Activated CD8-positive, alpha-beta memory T cell treated with anti-CD3 and anti-CD28 coated beads for 48 hours (primary cell): Measurements from ENCODE around the gene DYNLT2.

Experiments used
- DNase-seq, 3 experiments: peaks; one replicate each; pipeline ENCODE4 v3.0.0-alpha.2; 2020; ENCODE audit warnings: low read depth in 2 of 3, low spot score in 2 of 3

Gene DYNLT2, protein sequence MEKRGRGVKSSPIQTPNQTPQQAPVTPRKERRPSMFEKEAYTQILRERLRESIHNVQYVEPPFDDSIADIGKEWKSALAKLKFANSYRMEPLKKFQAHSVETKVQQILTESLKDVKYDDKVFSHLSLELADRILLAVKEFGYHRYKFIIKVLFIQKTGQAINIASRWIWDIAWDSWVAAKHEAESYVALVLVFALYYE

GRCh38 chr6:169751242-169752073 is at the start of gene DYNLT2, which contains the start of gene ERMARD:
TSS of gene DYNLT2 (minus strand) at chr6:169751572. CDS start at chr6:169751458, 114 bp downstream.
TSS of gene ERMARD (plus strand) at chr6:169751622. CDS start at chr6:169751658, 36 bp downstream.
- peak; percentile 88 to 94 (median 92) for DNase-seq

DNA sequence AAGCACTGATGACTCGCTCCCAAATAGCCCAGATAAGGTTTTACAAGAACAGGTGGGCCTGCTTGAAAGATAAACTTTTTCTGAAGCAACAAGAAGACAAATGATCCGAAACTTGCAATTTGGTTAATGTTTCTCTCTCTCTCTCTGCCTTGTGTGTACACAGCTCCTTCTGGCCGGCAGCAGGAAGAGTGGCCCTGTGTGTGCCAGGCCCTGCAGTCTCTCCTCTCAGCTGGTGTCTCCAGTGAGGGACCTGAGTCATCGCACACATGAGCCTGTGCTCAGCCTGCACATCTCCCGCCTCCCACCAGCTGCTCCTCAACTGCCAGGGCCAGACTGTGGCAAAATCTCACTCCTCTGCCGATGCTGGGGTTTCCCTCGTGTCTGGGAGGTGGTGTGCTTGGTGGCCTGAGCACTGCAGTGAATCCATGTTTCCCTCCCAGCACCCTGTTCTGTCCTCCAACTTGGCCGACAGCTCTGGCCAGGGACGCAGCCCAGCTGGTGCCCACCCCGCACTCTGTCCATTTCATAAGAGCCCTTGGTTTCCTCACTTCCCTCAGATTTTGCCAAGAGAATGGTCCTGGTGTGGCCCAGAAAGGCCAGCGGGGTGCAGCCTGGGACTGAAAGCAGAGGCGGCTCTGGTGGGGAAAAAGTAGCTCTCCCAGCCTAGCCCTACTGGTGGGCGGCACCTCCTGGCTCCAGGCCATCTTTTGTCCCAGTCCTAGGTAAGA is 49.5 kb upstream of the DYNLT2 start:
- no peak for DNase-seq

DNA sequence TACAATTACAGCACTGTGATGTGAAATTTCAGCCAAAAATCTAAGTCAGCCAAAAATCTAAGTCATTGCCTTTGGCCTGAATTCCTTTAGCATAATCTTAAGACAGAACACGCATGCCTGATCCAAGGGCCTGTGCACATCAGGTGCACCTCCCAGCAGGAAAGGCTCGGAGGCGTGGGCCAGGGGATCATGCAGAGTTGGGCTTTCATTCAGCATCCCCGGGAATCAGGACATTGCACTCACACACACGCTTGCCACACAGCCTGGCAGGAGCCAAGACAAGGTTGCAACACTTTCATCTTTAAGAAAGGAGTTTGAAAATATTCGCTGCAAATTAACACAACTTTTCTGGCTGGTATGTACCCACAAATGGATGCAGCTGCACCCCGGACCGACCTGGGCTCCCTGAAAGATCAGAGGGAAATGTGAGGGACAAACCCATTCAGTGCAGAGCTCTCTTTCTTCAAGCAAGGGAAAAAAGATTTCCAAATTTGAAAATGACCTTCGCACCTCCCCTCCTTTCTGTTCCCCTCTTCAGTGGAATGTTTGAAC is 48.8 kb upstream of the DYNLT2 start:
- no peak for DNase-seq

DNA sequence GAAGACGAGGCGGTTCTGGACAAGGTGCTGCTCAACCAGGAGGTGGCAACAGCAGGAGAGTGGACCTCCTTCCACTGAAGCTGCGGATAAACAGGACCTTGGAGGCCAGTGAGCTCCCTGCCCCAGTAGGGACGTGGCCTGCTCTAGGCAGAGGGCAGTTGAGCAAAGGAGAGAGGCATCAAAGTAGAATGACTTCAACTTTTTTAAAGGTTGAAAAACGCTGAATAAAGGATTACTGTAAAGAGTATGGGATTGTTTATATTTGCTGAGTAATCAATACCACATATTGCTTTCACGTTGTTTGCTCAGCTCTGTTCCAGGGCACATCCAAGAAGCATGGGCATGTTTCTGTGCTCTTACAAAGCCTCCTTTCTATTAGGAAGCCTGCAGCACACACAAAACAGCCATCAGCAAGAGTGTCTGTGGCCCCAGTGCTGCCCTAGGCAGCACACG is 48.1 kb upstream of the DYNLT2 start:
- no peak for DNase-seq

- DNase-seq = no peak
Measured at GRCh38 chr6:169798764-169799473, 47.5 kb upstream of the DYNLT2 start.

DNA sequence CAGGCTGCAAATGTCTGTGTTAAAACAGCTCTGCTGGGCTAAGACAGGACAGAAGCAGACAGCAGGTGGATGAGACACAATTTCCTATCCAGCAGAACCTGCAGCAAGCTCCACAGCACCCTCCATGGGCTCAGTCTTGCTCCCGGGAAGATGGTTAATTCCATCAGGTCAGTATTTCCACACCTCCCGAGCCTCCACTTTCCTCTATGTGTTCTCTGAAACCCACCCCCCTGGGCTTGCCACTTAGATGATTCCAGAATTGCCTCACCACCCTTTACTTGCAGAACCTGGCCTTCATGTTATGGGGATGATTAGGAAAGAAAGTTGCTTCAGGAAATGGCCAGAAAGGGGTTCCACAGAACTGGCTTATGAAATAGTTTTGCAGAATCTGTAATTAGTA is 43.8 kb upstream of the DYNLT2 start:
- DNase-seq = no peak

DNA sequence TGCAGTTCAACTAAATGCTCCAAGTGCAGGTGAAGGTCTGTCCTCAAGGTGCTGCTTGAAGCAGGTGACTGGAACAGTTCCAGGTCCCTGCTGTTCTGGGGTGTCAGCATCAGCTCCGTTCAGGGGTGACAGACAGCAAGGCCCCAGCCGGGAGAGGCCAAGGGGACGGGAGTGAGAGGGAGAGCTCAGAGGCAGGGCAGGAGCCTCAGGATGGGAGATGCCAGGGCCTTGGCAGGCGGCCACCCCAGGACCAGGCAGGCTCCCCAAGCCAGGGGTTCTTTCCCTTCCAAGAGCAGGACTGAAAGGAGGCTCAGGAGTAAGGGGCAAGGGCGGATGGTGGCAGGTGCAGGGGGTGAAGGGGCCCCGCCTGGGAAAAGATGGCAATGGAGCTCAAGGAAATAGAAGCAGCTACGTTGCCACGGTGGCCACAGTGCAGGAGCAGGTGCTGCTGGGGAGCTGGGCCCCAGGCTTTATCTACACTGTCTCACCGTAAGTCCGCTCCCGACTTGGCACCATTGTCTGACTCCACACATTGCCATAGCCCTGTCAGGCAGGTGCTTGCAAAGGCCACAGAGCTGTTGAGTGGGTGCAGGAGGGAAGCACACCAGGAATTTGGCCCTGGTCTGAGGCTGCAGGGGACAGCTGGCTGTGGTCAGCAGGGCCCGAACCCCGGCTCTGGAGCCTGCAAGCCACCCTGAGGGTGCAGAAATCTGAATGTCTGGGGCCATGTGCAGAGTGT is 43.1 kb upstream of the DYNLT2 start:
- no peak for DNase-seq

DNA sequence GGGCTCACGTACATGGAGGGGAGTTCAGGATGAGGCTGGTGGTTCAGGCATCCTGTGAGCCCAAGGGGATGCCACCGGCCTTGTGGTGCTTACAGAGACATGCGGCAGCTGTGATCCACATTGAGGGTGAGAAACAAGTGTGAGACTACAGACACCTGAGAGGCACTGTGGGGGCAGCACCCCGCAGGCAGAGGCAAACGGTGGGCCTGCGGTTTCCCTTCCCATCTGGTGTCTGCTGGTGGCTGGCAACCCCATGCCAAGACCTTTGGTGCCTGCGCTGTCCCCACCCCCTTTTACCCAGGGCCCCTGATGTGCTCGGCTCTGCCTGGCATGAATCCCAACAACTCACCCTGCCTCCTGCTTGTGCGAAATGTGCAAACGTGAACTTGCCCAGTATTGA is 42.0 kb upstream of the DYNLT2 start:
- DNase-seq = no peak

DNA sequence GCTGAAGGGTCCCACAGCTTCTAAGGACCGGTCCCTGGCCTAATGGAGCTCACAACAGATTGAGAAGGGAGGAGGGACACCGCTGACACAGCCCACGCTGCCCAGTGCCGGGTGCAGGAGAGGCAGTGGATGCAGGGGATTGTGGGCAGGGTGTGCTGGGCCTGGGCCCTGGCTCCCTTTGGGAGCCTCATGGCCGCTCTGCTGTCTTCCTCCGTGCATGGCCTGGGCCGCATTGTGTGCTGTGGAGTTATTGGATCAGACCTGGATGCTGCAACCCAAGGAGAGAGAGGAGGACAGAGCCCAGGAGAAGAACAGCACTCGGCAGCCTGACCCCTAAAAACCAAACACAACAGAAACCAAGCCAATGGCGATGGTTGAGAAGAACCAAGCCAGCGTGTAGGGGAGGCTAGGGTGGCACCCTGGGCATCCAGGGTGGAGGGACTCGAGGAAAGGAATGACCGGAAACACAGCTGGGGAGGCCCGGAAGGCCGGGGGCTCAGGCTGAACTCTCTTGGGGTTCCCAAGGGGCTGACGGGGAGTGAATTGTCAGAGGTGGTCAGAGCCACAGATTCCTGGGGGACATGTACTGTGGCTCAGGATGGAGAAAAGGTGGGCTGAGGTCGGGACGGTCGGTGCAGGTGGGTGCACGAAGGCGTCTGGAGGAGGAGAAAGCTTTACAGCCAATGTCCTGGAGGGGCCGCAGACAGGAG is 41.1 kb upstream of the DYNLT2 start:
- no peak for DNase-seq

GRCh38 chr6:169791721-169792131 is 40.4 kb upstream of the DYNLT2 start:
- no peak for DNase-seq

GRCh38 chr6:169789944-169790927 is 38.9 kb upstream of the DYNLT2 start:
- peak; percentile 40 to 59 (median 52) for DNase-seq

- no peak for DNase-seq
Measured at GRCh38 chr6:169789146-169789943, 38.0 kb upstream of the DYNLT2 start.

- no peak for DNase-seq
Measured at GRCh38 chr6:169788809-169789145, 37.4 kb upstream of the DYNLT2 start.

DNA sequence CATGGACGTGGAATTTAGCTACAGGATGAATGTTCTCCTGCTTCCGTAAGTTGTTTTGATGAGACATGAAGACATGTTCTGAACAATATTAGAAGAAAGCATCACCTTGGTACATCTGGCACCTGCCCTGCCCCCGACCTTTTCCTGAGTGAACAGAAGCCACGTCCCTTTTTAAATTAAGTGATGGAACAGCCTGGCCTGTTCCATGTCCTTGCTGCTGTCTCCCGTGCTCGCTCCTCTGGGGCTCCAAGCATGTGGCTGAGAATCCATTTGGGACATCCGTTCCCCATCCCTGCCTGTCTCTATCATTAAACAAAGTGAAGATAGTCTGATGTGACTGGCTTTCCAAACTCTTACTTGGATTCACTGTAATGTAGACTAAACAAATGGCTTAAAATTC is 36.4 kb upstream of the DYNLT2 start:
- DNase-seq = no peak

DNA sequence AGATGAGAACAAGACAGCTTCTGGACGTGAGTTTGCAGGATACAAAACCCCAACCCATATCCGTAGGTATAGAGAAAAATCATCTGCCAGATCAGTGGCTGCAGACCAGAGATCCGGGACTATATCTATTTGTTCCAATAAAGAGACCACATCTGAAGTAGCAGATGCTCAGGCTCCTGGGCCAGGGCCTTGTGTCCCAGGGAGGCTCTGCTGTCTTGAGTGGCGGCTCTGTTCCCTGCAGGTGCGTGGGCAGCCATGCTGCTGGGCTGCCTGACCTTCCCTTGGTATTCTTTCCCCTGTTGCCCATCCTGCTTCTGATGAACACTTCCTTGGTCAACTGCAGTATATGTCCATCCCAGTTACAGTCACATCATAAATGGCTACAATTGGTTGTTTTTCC is 35.0 kb upstream of the DYNLT2 start:
- no peak for DNase-seq

DNA sequence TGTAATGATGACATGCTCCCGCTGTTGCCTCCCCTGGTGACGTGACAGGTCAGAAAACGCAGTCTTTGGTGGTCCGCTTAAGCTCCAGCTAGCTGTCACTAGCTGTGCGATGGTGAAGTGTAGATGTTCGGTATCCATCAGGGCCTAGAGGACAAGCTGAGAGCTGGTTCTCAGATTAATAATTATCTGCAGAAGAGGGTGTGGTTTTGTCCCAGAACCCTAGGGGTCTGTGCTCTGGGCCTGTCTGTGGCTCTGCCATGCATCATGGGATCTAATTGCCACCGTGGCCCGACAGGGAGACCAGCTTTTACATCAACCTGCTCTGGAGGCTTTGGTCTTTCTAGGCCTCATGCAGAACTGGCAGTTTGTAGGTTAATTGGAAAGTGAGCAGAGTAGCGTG is 34.2 kb upstream of the DYNLT2 start:
- no peak for DNase-seq

DNA sequence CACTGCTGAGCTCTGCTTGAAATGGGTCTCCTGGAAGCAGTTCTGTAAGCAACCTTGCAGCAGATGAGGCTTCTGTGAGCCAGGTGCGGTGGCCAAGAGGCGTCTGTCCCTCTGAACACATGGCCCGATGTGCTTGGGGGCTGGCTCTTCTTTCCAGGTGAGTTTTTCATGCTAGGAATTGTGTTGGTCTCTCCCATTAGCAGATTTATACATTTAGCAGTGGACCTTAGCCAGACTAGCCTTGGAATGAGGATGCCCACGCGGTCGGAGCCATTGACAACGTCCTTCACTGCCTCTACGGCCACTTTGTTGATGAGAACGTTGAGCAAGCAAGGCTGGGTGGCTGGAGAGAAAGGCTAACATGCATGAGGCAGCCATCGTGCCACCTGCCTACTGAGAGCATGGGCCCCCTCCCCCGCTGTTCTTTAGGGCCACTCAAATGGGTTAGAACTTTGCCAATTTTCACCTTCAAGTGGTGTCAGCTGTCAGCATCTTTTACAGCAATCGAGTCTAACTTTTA is 33.5 kb upstream of the DYNLT2 start:
- DNase-seq = no peak
